GM12875 (cell line): ENCODE results near the gene UQCC2.

Experiments
- H3K4me3 ChIP-seq: one replicate; pipeline ENCODE4 v1.5.1; 2011; ENCODE audit warnings: low read depth, low read length, control low read depth
- TF ChIP-seq, protein P1 (sequence below): IDR thresholded peaks from 2 replicates; pipeline ENCODE4 v1.5.1; 2011; ENCODE audit warnings: low read depth, mild to moderate bottlenecking, control low read depth, inconsistent platforms, low read length, moderate library complexity, borderline replicate concordance; ENCODE audit not compliant: insufficient read depth

UQCC2 gene

DNA sequence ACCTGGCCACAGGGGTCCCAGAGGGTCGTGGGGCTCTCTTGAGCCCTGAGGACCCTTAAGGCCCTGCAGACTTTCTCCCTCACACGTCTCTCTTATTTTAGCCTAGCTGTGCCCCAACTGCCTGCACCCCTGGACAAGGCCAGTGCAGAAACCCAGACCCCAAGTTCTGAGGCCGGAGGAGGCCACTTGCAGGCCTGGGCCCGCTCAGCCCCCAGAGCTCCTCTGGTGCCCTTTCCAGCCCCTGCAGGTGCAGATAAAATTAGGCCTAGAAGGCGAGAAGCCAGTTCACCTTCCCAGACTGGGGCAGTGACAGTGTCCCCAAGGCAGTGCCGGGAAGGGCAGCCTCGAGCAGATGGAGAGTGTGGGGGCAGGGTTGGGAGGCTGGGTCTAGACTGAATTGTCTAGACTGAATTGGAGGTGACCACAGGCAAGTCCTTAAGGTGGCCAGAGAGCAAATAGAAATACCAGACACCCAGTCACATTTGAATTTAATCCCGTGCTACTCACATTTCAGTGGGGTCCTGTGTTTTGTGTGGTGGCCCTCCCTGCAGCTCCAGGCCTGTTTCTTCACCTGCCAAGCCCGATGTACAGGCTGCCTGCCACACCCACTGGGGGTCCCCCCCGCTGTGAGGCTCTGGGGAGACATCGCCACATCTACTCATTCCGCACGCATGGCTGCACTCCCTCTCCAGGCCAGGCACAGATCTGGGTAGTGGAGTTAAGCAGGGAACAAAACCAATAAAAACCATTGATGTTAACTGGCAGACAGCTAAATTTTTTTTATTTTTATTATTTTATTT is 43.8 kb upstream of the UQCC2 start:
- no peak overlapping the region for H3K4me3 ChIP-seq
- TF ChIP-seq, protein P1, sequence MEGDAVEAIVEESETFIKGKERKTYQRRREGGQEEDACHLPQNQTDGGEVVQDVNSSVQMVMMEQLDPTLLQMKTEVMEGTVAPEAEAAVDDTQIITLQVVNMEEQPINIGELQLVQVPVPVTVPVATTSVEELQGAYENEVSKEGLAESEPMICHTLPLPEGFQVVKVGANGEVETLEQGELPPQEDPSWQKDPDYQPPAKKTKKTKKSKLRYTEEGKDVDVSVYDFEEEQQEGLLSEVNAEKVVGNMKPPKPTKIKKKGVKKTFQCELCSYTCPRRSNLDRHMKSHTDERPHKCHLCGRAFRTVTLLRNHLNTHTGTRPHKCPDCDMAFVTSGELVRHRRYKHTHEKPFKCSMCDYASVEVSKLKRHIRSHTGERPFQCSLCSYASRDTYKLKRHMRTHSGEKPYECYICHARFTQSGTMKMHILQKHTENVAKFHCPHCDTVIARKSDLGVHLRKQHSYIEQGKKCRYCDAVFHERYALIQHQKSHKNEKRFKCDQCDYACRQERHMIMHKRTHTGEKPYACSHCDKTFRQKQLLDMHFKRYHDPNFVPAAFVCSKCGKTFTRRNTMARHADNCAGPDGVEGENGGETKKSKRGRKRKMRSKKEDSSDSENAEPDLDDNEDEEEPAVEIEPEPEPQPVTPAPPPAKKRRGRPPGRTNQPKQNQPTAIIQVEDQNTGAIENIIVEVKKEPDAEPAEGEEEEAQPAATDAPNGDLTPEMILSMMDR = no peak

- no peak overlapping the region for H3K4me3 ChIP-seq
- TF ChIP-seq, protein P1 = no peak
These were observed 42.7 kb upstream of the UQCC2 start for GRCh38 chr6:33754222-33754621.

- no peak overlapping the region for H3K4me3 ChIP-seq
- TF ChIP-seq, protein P1 = no peak
These were observed 41.1 kb upstream of the UQCC2 start for GRCh38 chr6:33752646-33753015.

DNA sequence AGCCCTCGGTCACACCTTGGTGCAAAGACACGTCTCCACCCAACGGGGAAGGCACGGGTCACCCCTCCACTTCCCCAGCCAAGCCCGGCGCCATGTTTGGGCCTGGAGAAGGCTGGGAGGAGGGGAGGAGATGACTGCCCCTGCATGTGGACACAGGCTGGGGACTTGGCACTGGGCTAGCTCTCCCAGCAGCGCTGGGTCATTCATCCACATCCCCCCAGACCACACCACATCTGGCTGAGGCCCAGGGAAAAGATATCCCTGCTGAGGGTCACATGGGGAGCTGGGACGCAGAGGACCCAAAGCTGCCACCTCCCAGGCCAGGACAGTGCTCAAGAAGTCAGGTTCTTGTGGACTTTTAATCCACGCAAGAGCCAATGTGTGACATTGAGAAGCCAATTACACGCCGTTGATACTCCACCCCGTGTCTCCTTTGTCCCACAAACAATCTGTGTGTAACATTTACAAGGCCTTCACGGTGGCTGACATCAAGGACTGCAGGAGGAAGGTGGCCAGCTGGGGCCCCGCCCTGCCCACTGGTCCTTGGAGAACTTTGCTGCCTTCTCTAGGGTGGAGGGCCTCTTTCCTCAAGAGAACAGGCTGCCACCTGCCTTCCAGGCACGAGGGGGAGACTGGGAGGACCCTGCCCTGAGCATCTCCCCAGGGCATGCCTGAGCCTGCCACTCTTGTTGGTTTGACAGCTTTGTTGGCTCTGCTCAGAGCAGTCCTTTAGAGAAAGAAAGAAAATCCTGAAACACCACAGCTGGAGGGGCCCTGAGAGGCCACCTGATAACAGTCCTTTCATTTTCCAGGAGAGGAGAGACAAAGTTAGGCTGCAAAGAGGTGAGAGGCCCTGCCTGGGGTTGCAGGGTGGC is 40.5 kb upstream of the UQCC2 start:
- H3K4me3 ChIP-seq = no peak overlapping the region
- TF ChIP-seq, protein P1 = no peak

DNA sequence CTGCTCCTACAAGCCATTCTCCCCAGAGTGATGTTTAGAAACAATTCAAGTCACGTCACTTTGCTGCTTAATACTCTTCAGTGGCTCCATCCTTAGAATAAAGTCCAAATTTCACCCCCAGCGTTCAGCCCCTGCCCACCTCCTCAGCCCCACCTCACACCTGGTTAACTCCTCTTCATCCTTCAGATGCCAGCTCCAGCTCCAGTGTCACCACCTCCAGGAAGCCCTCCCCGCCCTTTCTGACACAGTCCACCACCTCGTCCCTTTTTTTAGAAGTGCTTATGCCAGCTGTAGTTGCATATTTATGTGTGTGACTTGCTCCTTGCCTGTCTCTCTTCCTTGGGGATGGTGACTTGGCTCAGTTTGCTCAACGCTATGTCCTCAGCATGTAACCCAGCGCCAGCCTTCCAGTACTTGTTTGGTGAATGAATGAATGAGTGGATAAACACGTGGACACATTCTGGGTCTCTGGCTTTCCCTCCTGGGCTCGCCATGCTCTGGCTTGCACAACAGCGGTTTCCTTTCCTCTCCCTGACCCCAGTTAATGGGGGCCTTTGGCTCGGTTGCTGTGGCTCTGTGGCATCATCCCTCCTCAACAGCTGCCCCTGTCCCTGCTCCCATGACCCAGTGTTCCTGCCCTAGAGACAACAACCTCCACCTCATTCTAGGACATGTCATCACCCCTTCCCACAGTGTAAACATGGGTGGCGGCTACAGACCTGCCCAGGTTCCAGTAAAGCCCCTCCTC is 38.9 kb upstream of the UQCC2 start:
- H3K4me3 ChIP-seq = no peak overlapping the region
- TF ChIP-seq, protein P1 = no peak

DNA sequence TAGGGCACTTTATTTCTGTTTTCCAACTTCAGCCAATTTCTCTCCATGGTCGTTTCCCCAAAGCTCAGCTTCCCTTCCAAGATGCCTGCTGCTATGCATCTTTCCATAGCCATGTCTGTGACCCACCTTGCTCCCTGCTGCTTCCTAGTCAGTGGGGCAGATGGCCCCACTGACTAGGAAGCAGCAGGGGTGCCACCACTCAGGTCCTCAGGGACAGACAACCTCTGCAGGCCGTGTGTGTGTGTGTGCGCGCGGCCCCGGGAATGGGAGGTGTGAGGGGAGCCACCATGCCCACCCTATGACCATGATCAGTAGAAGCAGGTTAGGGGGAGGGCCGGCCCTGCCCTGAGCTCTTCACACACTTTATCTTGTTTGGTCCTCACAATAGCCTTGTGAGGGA is 37.9 kb upstream of the UQCC2 start:
- TF ChIP-seq, protein P1 = no peak
- H3K4me3 ChIP-seq = no peak overlapping the region
